ENCODE data around the gene LRRC74B. TPM values are rescaled to one million over a fixed set of nuclear protein-coding genes. Genes with fewer than 3 reads are reported as not detected.
"Not testable (repeated sequence)": the region's sequence is repeated elsewhere in the genome, so short reads cannot be mapped to it uniquely, and the experiment has no call there.

The LRRC74B gene
- total and polyA plus RNA-seq, 2 experiments from 2014 or later = 0.20 to 0.52 TPM

- Histone ChIP-seq H3K9me2 (replicated peaks; ENCODE audit: insufficient read depth) (no peaks in the 10 kb centered on the region), H2AFZ (no peak overlapping the region), H3K4me3 (no peak overlapping the region), H3K27ac (peak overlapping the region; percentile 99), H3K79me2 (peaks cover 33% of the 10 kb centered on the region), H3K36me3 (replicated peaks; ENCODE audit: insufficient read depth, low read depth) (no peaks in the 10 kb centered on the region), H3K27me3 (no peaks in the 10 kb centered on the region), H3K4me2 (peak overlapping the region; percentile 98), H3K9me3 (ENCODE audit: low read depth) (no peaks in the 10 kb centered on the region), H3K4me1 (ENCODE audit: insufficient read depth) (peaks cover 21% of the 10 kb centered on the region), H4K20me1 (ENCODE audit: insufficient read depth, poor library complexity, severe bottlenecking) (no peaks in the 10 kb centered on the region)
- TF ChIP-seq CTCF (IDR thresholded peaks at IDR 0.05; ENCODE audit: poor library complexity) = no peak
- TF ChIP-seq EZH2 (IDR thresholded peaks at IDR 0.05; ENCODE audit: borderline replicate concordance) = no peak
- TF ChIP-seq EZH2phosphoT487 (IDR thresholded peaks at IDR 0.05; ENCODE audit: low read depth, severe bottlenecking, unreplicated experiment) = no peak
- WGBS (ENCODE audit: low lambda C conversion rate, missing lambda C conversion rate) = 89% methylated on average over 4 of the region's 4 CpGs
- DNase-seq (ENCODE audit: low spot score) = no peak
Measured at GRCh38 chr22:21003782-21004181, 42.0 kb upstream of the LRRC74B start.

DNA sequence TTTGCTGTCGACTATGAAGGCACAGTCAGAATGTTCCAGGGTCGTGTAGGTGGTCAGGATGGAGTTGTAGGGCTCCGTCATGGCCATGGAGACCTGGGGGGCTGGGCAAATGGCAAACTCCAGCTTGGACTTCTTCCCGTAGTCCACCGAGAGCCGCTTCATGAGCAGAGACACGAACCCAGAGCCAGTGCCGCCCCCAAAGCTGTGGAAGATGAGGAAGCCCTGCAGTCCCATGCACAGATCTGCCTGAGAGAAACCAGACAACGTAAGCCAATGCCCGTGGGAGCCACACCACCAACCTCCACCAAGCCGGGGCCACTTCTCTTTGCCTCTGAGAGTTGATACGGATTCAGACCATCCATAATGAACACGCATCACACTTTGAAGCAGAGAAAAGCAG lies 36.5 kb upstream of the LRRC74B start:
- not testable (repeated sequence) for H2AFZ ChIP-seq; H3K4me1 ChIP-seq (ENCODE audit: insufficient read depth); H3K36me3 ChIP-seq (replicated peaks; ENCODE audit: insufficient read depth, low read depth); H3K27ac ChIP-seq; H4K20me1 ChIP-seq (ENCODE audit: insufficient read depth, poor library complexity, severe bottlenecking); H3K79me2 ChIP-seq; H3K4me2 ChIP-seq; DNase-seq (ENCODE audit: low spot score); H3K4me3 ChIP-seq; H3K9me2 ChIP-seq (replicated peaks; ENCODE audit: insufficient read depth); H3K27me3 ChIP-seq; H3K9me3 ChIP-seq (ENCODE audit: low read depth)
- 92% methylated on average over 11 of the region's 13 CpGs for WGBS (ENCODE audit: low lambda C conversion rate, missing lambda C conversion rate)

DNA sequence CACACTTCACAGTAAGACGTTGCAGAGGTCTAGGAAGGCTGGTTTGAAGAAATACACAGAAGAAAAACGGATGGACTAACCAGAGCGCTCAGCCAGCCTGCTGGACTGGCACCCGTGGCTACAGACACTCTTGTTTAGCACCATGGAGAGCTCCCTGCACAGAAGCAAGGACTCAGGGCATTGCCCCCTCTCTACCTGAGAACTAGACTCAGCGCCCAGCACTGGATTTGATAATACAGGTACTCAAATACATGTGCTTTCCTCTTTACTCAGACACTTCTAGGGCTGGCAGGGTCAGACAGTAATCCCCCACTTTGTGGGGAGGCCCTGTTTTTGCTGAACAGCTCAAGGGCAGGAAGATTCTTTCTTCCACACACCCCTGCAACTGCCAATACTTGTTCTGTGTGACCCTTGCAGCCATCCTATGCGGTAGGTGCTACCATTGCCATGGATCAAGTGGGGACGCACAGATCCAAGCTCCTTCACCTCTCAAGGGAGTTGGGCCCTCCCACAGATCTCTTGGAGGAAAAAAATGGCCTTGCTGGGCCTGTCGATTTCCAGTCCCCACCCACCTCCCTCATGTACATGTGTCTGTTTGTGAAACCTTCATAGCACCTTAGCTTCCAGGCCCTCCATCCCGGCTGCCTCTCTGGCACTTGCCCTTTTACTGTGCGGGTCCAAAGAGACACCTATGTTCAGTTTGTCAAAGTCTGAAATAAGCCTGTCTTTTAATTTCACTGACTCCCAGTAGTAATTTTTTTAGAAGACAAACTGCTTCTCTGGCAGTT lies 35.9 kb upstream of the LRRC74B start:
- 57% methylated on average over 10 of the region's 10 CpGs for WGBS (ENCODE audit: low lambda C conversion rate, missing lambda C conversion rate)
- peak; percentile 88 for DNase-seq (ENCODE audit: low spot score)

More for the DNA sequence above, 35.9 kb upstream of the LRRC74B start:
- TF ChIP-seq EZH2 (IDR thresholded peaks at IDR 0.05; ENCODE audit: borderline replicate concordance) (no peak), EZH2phosphoT487 (IDR thresholded peaks at IDR 0.05; ENCODE audit: low read depth, severe bottlenecking, unreplicated experiment) (no peak), CTCF (IDR thresholded peaks at IDR 0.05; ENCODE audit: poor library complexity) (no peak)
- Histone ChIP-seq H3K79me2 (no peaks in the 10 kb centered on the region), H2AFZ (no peak overlapping the region), H4K20me1 (ENCODE audit: insufficient read depth, poor library complexity, severe bottlenecking) (no peaks in the 10 kb centered on the region), H3K27ac (no peak overlapping the region), H3K4me1 (ENCODE audit: insufficient read depth) (peaks cover 6% of the 10 kb centered on the region), H3K9me3 (ENCODE audit: low read depth) (no peaks in the 10 kb centered on the region), H3K36me3 (replicated peaks; ENCODE audit: insufficient read depth, low read depth) (no peaks in the 10 kb centered on the region), H3K9me2 (replicated peaks; ENCODE audit: insufficient read depth) (no peaks in the 10 kb centered on the region), H3K27me3 (no peaks in the 10 kb centered on the region), H3K4me3 (no peak overlapping the region), H3K4me2 (no peak overlapping the region)

All from hepatocyte (in vitro differentiated cells).